MV-4-11 (cell line): ENCODE results near the gene LAMA4.
A peak's percentile ranks its signal among the peaks of the same experiment; 100 is the strongest.
"Not testable (repeated sequence)": the region's sequence is repeated elsewhere in the genome, so short reads cannot be mapped to it uniquely, and the experiment has no call there.

Source experiments
- DNase-seq: peaks from one replicate; lab custom pipeline; 2025; lab: John Stamatoyannopoulos, UW

Gene LAMA4

GRCh38 chr6:112209131-112209530, 45.2 kb downstream of the LAMA4 start:
- no peak for DNase-seq

- no peak for DNase-seq
Measured at GRCh38 chr6:112207776-112208175, 46.6 kb downstream of the LAMA4 start.

GRCh38 chr6:112207131-112207530, 47.2 kb downstream of the LAMA4 start:
- DNase-seq, result no peak

- no peak for DNase-seq
Measured at GRCh38 chr6:112206110-112206458, 48.3 kb downstream of the LAMA4 start.

- no peak for DNase-seq
Measured at GRCh38 chr6:112205427-112206109, 48.8 kb downstream of the LAMA4 start.

GRCh38 chr6:112204350-112204706, 50.0 kb downstream of the LAMA4 start:
- no peak for DNase-seq

GRCh38 chr6:112203577-112204349, 50.6 kb downstream of the LAMA4 start:
- no peak for DNase-seq

GRCh38 chr6:112202639-112203341, 51.6 kb downstream of the LAMA4 start:
- peak; percentile 32 for DNase-seq

GRCh38 chr6:112200185-112200914, 54.0 kb downstream of the LAMA4 start:
- DNase-seq, result not testable (repeated sequence)

- DNase-seq, result no peak
Measured at GRCh38 chr6:112199001-112199403, 55.4 kb downstream of the LAMA4 start.

GRCh38 chr6:112198582-112198981, 55.8 kb downstream of the LAMA4 start:
- no peak for DNase-seq

- DNase-seq, result no peak
Measured at GRCh38 chr6:112197636-112198035, 56.7 kb downstream of the LAMA4 start.

- DNase-seq, result no peak
Measured at GRCh38 chr6:112196306-112196705, 58.1 kb downstream of the LAMA4 start.

- no peak for DNase-seq
Measured at GRCh38 chr6:112195166-112195565, 59.2 kb downstream of the LAMA4 start.

- DNase-seq, result no peak
Measured at GRCh38 chr6:112194511-112194910, 59.9 kb downstream of the LAMA4 start.

GRCh38 chr6:112193535-112194051, 60.8 kb downstream of the LAMA4 start:
- DNase-seq, result no peak

GRCh38 chr6:112193117-112193516, 61.2 kb downstream of the LAMA4 start:
- DNase-seq, result no peak

GRCh38 chr6:112191509-112192020, 62.8 kb downstream of the LAMA4 start:
- DNase-seq, result no peak

GRCh38 chr6:112190164-112190563, 64.2 kb downstream of the LAMA4 start:
- no peak for DNase-seq

- DNase-seq, result no peak
Measured at GRCh38 chr6:112189494-112189893, 64.9 kb downstream of the LAMA4 start.

GRCh38 chr6:112188906-112189305, 65.5 kb downstream of the LAMA4 start:
- no peak for DNase-seq

- no peak for DNase-seq
Measured at GRCh38 chr6:112187736-112188135, 66.6 kb downstream of the LAMA4 start.
